HG03135 (cell line): ENCODE measurements around the gene NTN1.

ENCODE experiments used
- ATAC-seq: cut with Tn5 transposase; IDR thresholded peaks from one replicate; pipeline ENCODE4 v1.9.1; 2021; ENCODE audit warnings: mild to moderate bottlenecking, moderate library complexity; ENCODE audit not compliant: unreplicated experiment

NTN1 gene

GRCh38 chr17:9212376-9213302 is 191.3 kb downstream of the NTN1 start:
- ATAC-seq, result no peak

- ATAC-seq, result no peak
Observed at GRCh38 chr17:9213303-9213640, 192.0 kb downstream of the NTN1 start.

GRCh38 chr17:9215465-9215864 is 194.2 kb downstream of the NTN1 start:
- ATAC-seq, result no peak

- ATAC-seq, result no peak
Observed at GRCh38 chr17:9217151-9218056, 196.1 kb downstream of the NTN1 start.

- ATAC-seq, result no peak
Observed at GRCh38 chr17:9218064-9218635, 196.8 kb downstream of the NTN1 start.

GRCh38 chr17:9218911-9219310 is 197.6 kb downstream of the NTN1 start:
- no peak for ATAC-seq

GRCh38 chr17:9219631-9220397 is 198.5 kb downstream of the NTN1 start:
- ATAC-seq, result no peak

- no peak for ATAC-seq
Observed at GRCh38 chr17:9220398-9221146, 199.3 kb downstream of the NTN1 start.

GRCh38 chr17:9221147-9221921 is 200.0 kb downstream of the NTN1 start:
- no peak for ATAC-seq

GRCh38 chr17:9221922-9222180 is 200.5 kb downstream of the NTN1 start:
- ATAC-seq, result no peak

GRCh38 chr17:9223531-9223930 is 202.2 kb downstream of the NTN1 start:
- no peak for ATAC-seq

GRCh38 chr17:9224485-9224884 is 203.2 kb downstream of the NTN1 start:
- ATAC-seq, result no peak

GRCh38 chr17:9225305-9226101 is 204.2 kb downstream of the NTN1 start:
- ATAC-seq, result no peak

- no peak for ATAC-seq
Observed at GRCh38 chr17:9226130-9226793, 205.0 kb downstream of the NTN1 start.

GRCh38 chr17:9226794-9227135 is 205.5 kb downstream of the NTN1 start:
- ATAC-seq, result no peak

GRCh38 chr17:9227819-9228407 is 206.6 kb downstream of the NTN1 start:
- no peak for ATAC-seq

- no peak for ATAC-seq
Observed at GRCh38 chr17:9228408-9229159, 207.3 kb downstream of the NTN1 start.
